ENCODE data around the gene FGF3.

FGF3 gene

DNA sequence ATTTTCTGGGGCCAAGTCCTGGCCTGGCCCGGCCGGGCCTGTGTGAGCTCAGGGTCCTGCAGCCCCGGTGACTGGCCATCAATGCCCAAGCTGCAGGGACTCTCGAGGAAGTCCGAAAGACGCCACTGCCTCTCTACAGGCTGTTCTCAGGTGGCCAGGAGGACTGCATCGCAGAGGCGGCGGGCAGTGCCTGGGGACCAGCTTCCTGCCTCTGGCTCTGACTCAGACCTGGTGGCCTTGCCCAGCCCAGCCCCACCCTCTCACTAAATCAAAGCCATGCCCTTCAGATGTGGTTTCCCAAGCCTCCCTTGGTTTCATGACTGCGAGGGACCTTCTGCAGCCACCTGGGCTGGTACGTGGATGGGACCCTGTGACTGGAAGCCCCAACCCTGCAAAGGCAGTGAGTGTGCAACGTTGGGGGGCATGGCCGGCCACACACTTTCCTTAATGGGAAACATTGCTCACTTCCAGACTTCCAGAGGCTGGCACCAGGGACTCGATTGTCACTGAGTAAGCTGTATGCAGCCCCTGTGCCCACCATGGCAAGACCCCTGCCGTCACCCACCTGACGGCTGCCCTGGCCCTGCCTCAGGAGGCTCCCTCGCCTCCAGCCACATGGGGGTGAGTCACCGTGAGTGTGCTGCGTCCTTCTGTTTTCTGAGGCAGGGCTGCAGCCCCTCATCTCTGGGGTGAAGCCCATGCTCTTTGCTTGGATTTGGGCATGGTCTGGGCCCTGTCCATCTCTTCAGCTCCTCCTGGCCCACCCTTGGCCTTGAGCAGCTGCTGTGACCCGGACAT lies 6.0 kb upstream of the FGF3 start:
- DNase-seq (ENCODE audit: low spot score): no peak

GRCh38 chr11:69823641-69824265 lies 4.5 kb upstream of the FGF3 start:
- DNase-seq (ENCODE audit: low spot score): no peak

- DNase-seq (ENCODE audit: low spot score): no peak
Measured at GRCh38 chr11:69822676-69823494, 3.7 kb upstream of the FGF3 start.

DNA sequence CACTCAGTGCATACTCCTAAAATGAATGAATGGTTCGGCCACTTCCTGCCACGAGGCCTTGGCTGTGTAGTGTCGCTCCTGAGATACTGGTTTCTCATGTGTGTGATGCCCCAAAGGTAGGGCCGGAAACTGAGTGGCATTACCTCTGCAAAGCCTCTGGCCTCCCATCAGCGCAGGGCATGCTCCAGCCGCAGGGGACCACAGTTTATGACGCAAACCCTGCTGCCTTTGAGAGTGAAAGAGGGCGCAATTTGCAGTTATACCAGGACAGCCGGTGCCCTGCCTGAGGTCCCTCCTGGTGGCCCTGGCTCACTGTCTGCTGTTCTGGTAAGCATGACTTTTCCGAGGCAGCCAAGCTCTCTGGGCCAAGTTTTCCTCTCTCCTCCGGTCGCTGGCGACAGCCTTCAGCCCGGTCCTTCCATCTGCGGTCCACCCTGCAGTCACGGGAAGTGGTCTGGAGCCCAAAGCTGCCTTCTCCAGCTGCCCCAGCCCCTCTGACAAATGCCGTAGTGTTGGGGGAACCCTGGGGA lies 2.4 kb upstream of the FGF3 start:
- no peak for DNase-seq (ENCODE audit: low spot score)

DNA sequence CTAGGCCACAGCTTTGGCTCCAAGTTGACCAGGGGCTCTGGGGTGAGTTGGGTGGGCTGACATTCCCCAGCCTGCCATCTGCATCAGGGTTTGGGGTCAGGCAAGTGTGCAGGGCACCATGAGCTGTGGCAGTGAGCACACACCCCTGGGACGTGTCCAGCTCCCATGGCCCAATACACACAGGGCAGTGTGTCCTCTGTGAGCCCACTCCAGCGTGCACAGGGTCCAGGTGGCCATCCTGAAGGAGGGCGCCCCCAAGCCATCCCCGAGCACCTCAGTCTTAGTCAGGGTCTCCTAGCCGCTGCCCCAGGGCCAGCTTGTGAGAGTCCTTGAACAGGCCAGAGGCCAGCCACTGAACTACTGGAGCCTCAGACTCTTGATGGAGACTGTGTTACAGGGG lies 1.2 kb upstream of the FGF3 start:
- DNase-seq (ENCODE audit: low spot score): no peak

- no peak for DNase-seq (ENCODE audit: low spot score)
Measured at GRCh38 chr11:69819541-69820070, 390 bp upstream of the FGF3 start.

DNA sequence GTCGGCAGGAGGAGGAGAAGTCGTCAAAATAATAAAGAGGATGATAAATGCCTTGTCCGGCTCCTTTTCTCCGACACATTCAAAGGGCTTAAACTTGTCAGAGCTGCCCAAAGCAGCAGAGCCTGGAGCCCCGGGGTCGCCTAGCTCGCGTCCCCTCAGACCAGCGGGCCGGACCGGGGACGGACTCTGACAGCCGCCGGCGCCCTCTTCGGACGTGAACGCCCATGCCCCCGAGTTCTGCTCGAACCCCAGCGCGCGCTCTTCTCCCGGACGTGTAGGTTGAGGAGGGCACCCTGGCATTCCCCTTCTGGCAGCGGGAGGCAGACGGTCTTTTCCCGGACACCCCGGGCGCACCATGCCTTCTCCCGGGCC lies 999 bp downstream of the FGF3 start:
- DNase-seq (ENCODE audit: low spot score): no peak

DNA sequence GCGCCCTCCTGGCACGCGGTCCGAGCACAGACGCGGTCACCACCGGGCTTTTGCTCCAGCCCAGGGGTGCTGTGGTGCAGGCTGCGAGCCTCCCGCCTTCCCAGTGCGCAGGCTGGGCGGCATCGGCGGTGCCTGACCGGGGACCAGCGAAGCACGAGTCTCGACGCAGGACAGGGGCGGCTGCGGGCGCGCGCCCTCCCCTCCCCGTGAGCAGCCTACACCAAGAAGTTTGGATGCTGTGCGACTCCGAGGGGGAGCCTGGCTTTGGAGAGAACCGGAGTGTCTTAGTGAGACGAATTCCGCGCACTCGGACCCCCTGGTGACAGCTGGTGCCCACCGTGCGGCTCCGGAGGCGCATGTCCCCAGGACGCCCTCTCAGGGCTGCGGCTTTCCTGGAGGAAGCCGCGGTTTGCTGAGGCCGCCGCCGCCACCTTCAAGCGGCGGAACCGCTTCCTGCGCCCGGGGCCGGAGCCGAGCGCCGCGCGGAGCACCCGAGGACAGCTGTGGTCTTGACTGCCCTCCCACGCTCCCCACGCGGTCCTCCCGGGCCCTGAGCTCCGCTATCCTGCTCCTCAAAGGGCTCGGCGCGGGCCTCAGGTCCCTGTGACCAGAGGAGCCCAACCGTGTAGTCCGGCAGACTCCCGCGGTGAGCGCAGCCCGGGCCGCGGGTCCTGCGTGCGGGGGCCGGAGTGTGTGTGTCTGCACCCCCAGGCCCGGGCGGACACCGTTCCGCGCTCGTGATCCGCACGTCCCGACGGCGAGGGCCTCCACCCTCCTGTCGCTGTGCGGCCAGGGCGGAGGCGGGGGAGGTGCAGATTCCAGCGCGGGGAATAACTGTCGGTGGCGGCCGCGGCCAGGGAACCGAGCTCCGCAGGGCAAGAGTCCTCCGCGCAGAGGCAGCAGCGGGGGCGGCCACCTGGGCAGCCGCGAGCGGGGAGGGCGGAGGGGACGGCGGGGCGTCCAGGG lies 1.7 kb downstream of the FGF3 start:
- peak; percentile 34 for DNase-seq (ENCODE audit: low spot score)

DNA sequence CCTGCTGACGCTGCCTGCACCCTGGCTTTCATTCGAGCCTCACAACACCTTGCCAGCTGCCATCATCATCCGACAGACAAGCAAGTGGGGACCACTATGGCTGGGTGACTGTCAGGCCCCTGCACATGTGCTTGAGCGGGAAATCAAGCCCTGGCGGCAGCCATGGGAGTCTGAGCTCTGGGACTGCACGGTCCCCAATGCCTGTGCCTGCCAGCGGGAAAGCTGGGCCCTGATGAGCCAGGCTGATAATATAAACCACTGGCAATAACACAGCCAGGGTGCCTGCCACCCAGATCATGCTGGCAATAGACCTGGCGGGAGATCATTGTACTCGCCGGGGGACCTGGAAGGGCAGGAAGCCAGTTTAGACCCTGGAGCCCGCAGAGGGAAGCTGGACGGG lies 2.5 kb downstream of the FGF3 start:
- no peak for DNase-seq (ENCODE audit: low spot score)

DNA sequence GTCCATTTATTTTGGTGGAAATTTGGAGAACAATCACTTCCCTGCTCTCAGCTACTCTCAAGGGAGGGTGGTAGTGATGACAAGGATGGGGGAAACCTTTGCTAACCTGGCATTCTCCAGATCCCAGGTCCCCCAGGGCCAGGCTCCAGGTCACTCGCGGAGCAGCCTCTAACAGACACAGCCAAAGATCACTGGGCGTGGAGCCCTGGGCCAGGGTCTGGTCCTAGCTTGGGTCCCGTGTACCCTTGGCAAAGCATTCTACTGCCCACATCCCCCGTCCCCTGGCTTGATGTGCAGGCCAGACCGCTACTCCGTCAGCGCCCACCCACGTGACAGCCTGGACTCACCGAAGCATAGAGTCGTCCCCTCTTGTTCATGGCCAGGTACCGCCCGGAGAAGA lies 3.2 kb downstream of the FGF3 start:
- no peak for DNase-seq (ENCODE audit: low spot score)

DNA sequence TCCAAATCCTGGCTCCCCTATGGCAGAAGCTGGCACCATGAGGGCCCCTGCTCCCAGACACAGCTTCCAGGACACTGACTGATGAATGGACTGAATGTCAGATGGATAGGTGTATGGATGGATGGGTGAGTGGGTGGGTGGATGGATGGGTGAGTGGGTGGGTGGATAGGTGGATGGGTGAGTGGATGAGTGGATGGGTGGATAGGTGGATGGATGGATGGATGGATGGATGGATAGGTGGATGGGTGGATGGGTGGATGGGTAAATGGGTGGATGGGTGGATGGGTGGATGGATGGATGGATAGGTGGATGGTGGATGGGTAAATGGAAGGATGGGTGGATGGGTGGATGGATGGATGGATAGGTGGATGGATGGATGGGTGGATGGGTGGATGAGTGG lies 4.3 kb downstream of the FGF3 start:
- no peak for DNase-seq (ENCODE audit: low spot score)

DNA sequence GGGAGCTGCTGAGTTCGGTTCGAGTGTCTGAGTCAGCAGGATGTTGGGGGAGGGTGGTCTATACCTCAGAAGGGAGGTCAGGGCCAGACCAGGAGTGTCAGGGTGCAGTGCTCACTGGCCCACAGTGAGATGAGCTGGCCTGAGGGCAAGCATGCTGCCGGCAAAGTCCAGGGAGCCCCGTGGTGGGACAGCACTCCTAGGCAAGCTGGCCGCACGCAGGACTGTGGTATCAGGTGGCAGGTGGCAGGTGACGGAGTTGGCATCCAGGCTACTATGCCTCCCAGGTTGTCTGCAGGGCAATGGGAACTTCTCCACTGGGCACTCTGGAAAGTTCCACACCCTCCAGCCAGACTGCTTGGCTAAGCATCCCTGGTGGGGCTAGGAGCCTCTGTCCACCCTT lies 4.8 kb downstream of the FGF3 start:
- DNase-seq (ENCODE audit: low spot score): no peak

- no peak for DNase-seq (ENCODE audit: low spot score)
Measured at GRCh38 chr11:69813839-69814238, 5.4 kb downstream of the FGF3 start.

- DNase-seq (ENCODE audit: low spot score): no peak
Measured at GRCh38 chr11:69812946-69813345, 6.3 kb downstream of the FGF3 start.

DNA sequence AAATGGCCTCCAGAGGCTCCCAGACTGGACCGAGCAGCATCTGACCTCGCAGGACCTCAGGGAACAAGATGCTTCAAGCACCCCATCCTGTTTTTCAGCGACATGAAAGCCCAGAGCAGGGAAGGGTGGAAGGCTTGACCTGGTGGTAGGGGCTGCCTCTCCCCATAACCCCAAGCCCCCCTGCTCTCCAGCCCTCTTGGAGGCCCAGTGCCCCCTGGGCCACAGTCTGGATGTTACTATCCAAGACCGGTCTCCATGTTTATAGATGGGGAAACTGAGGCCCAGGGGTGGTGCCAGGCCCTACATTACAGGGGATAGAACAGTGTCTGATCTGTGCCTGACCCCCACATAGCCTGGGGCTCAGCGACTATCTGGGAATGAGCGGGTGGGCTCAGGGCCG lies 7.0 kb downstream of the FGF3 start:
- DNase-seq (ENCODE audit: low spot score): no peak

DNA sequence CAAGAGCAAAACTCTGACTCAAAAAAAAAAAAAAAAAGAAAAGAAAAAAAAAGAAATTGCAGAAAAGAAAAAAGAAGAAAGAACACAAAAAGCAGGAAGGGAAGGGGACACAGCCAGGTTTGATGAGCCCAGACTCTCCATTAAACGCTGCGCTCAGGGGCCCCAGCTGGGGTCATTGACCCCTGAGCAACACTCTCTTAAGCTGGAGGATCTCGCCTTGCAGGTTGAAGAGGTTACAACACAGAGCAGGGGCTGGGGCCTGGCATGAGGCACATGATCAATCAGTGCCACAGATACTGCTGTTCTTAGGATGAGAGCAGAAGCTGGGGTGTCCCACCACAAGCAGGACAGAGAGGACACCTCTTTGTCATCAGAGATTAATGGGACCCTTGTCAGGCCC lies 7.8 kb downstream of the FGF3 start:
- DNase-seq (ENCODE audit: low spot score): no peak

DNA sequence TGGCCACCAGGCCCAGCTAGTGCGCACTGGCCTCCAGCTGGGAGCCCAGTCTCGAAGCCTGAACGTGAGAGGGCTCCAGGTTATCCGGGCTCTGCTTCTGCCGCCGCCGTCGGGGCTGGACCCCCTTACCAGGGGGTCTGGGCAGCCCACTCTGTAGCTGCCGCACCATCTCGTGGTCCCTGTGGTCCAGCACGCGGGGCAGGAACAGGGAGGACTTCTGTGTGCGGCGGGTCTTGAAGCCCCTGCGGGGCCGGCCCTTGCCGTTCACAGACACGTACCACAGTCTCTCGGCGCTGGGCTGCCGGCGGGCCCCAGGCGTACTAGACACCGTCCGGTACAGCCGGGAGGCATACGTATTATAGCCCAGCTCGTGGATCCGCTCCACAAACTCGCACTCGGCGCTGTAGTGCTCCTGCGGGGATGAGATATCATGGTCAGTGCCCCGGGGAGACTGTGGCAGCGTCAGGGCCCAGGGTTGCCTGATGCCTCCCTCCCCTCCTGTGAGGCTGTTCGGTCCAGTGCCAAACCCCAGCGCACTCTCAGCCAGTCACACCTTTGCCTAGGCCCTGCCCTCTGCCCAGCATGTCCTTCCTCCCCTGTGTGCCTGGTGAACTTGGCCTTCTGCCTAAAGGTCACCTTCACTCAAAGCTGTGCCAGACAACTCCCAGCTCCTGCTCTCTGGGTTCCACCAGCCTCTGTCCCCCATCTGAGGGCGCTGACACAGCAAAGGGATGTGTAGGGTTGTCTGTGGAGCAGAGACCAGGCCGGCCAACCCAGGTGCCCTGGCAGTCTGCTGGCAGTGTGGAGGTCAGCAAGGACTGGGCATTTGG lies 8.7 kb downstream of the FGF3 start:
- DNase-seq (ENCODE audit: low spot score): no peak

DNA sequence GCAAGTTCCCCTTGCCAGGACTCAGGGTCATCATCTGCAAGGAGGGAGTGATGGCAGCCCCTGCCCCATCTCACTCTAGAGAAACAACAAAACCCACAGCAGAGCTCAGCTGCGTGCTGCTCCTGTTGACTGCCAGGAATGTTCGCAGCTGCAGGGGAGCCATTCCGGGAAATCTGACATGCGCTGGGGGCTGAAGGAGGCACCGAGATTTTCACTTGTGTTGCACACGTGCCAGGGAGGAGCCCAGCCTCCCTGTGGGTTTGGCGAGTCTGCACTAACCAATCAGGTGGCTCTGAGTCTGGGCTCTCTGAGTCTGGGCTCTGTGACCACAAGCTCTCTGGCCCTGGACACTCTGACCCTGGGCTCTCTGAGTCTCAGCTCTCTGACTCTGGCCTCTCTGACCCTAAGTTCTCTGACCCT lies 10.5 kb downstream of the FGF3 start:
- peak; percentile 46 for DNase-seq (ENCODE audit: low spot score)

DNA sequence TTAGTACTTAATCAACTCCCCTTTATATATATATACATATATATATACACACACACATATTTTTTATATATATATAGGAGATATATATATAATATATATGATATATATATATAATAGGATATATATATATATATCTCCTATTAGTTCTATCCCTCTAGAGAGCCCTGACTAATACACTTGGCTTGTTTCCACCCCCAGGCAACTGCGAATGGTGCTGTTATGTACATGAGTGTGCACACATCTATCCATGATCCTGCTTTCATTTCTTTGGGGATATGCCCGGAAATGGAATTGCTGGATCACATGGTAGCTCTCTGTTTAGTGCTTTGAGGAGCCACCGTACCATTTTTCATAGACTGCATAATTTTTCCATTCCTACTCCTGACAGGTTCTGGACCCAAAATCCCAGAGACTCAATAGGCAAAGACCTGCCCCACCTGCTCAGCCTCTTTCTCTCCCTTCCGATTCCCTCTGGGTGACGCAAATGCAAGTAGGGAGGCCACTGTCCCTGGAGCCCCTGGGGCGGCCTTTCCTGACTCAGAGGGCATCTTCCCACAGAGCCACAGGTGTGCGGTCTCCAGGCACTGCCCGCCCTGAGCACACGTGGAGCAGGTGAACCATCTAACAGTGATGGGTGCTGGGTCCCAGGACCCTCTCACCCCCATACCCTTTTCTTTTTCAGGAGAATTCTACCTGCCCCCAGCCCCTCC lies 12.0 kb downstream of the FGF3 start:
- DNase-seq (ENCODE audit: low spot score): no peak

Measured in AG20443 (cell line).